Pancreas (tissue), 10 donors: ENCODE data around the gene MRPS10. TPM values are rescaled to one million over a fixed set of nuclear protein-coding genes. Genes with fewer than 3 reads are reported as not detected.
"Not testable (repeated sequence)": the region's sequence is repeated elsewhere in the genome, so short reads cannot be mapped to it uniquely, and the experiment has no call there.

Experiments used
- ATAC-seq, 4 donors: fragments of 200-7000 bp; cut with Tn5 transposase; one replicate each; pipeline versions ENCODE4 v1.8.0 to v1.9.1; 2020; ENCODE audit warnings: mild to moderate bottlenecking in 4 of 4, moderate library complexity in 4 of 4
- DNase-seq, 6 donors: peaks; one replicate each; pipeline ENCODE4 v3.0.0-alpha.2; 2020
- FAIRE-seq: peaks from 2 replicates; lab custom pipeline; 2012; peaks lifted over from hg19 to GRCh38; lab: Jason Lieb, UNC
- H3K27ac ChIP-seq, 4 donors: fragments of 200-600 bp; sonication (generic); 1 replicate in 3 of 4; 2 replicates in 1 of 4; pipeline versions ENCODE4 v1.5.0 to v1.8.0; 2020
- H3K27me3 ChIP-seq, 4 donors: fragments of 200-600 bp; one replicate each; pipeline ENCODE4 v1.8.0; 2021
- H3K36me3 ChIP-seq, 3 donors: fragments of 200-600 bp; sonication (generic) in 1 of 3; one replicate each; pipeline versions ENCODE4 v1.5.0 to v1.8.0; 2020 to 2021
- H3K4me1 ChIP-seq, 3 donors: fragments of 200-600 bp; one replicate each; pipeline ENCODE4 v1.8.0; 2021
- H3K4me3 ChIP-seq, 4 donors: fragments of 200-600 bp; sonication (generic) in 2 of 4; one replicate each; pipeline versions ENCODE4 v1.5.0 to v1.8.0; 2020 to 2021
- H3K9me3 ChIP-seq, 4 donors: fragments of 200-600 bp; one replicate each; pipeline ENCODE4 v1.8.0; 2021
- CTCF ChIP-seq, 4 donors: fragments of 200-600 bp; sonication (generic) in 3 of 4; IDR thresholded peaks; one replicate each; pipeline versions ENCODE4 v1.5.0 to v1.8.0; 2021; ENCODE audit warnings: antibody characterized with exemption in 4 of 4
- WGBS, 2 donors: extraction: QIAGEN DNeasy Blood & Tissue Kit; methylation state at CpG; one replicate each; pipeline ENCODE4 v1.1.7; 2013; 5-methylcytosine and 5-hydroxymethylcytosine counted together
- intact Hi-C, 3 donors: fragments of 100-400 bp; cut with DNase I; formaldehyde crosslinking; loops; one replicate each; pipeline versions ENCODE4 v1.11.1 to v1.14.2; 2022
- polyA plus RNA-seq, 2 donors: library from polyadenylated mRNA; stranded (reverse); fragments of 200-250 nt; gene quantifications; one replicate each; pipeline ENCODE4 v1.2.3, GENCODE V29; 2013
- total RNA-seq, 6 donors: library from RNA; stranded (reverse); fragmentation: NEBNext Ultra II Directional in 4 of 6; extraction: Animal tissue kit (Norgen Biotek cat#: 25700) in 4 of 6; gene quantifications; one replicate each; pipeline versions ENCODE4 v1.2.1 to v1.2.4, GENCODE V29; 2021 to 2023
- donor health status: healthy with polysubstance abuse.
- donor health status: DM: no; HTN: no; CAD: no; lungs with moderate emphysema.
- donor health status: DM: no; HTN: no; CAD: no.
- donor health status: control.
- donor health status: control.
- donor health status: Bipolar disorder and iron deficiency.
- donor health status: DM: yes; HTN: yes; CAD: no.
- donor health status: DM: no; HTN: no; CAD: no.
- donor health status: DM: no; HTN: no; CAD: no.
- donor health status: DM: yes; HTN: yes; CAD: no.

MRPS10 gene
- total and polyA plus RNA-seq, 8 donors, result 6.7 to 12.5 (median 10.8) TPM

- no peak for DNase-seq
- peaks cover 0 to 28% (median 12%) of the 10 kb centered on the region in 3 donors for H3K36me3 ChIP-seq
- intact Hi-C loops, result no loop called here
- H3K9me3 ChIP-seq, result no peaks in the 10 kb centered on the region
- H3K27me3 ChIP-seq, result no peaks in the 10 kb centered on the region
- FAIRE-seq, result no peak
- peaks cover 0 to 7% (median 4%) of the 10 kb centered on the region in 3 donors for H3K4me1 ChIP-seq
- no peak overlapping the region for H3K4me3 ChIP-seq
- 75 to 83% methylated on average over 6 of the region's 6 CpGs for WGBS, 2 donors
- H3K27ac ChIP-seq, result no peak overlapping the region
- ATAC-seq, result no peak
- no peak for TF ChIP-seq CTCF (IDR thresholded peaks at IDR 0.05)
These were observed 5.9 kb downstream of the MRPS10 start for GRCh38 chr6:42211726-42212125.

- Histone ChIP-seq H3K27ac (no peak overlapping the region), H3K4me3 (no peak overlapping the region), H3K27me3 (no peaks in the 10 kb centered on the region), H3K36me3 (peaks cover 0 to 28% (median 12%) of the 10 kb centered on the region in 3 donors), H3K4me1 (peaks cover 0 to 4% (median 0%) of the 10 kb centered on the region in 3 donors), H3K9me3 (no peaks in the 10 kb centered on the region)
- no CpG with 5 or more reads among the region's 1 CpG for WGBS, 2 donors
- intact Hi-C loops, result no loop called here
- ATAC-seq, result peak in 3 of 4 donors; percentile 20 to 43 (median 41)
- DNase-seq, result no peak
- TF ChIP-seq CTCF (IDR thresholded peaks at IDR 0.05), result no peak
- FAIRE-seq, result no peak
These were observed 7.1 kb downstream of the MRPS10 start for GRCh38 chr6:42210551-42210950.

GRCh38 chr6:42207559-42207958 is 10.1 kb downstream of the MRPS10 start:
- H3K36me3 ChIP-seq, result peaks cover 0 to 28% (median 12%) of the 10 kb centered on the region in 3 donors
- H3K27ac ChIP-seq, H3K27me3 ChIP-seq, ATAC-seq, FAIRE-seq, H3K4me3 ChIP-seq, DNase-seq, H3K9me3 ChIP-seq, intact Hi-C loops: not testable (repeated sequence)
- 61 to 62% methylated on average over 2 of the region's 2 CpGs for WGBS, 2 donors
- peaks cover 6 to 16% (median 13%) of the 10 kb centered on the region in 3 donors for H3K4me1 ChIP-seq

- 67 to 71% methylated on average over 4 of the region's 4 CpGs for WGBS, 2 donors
- no peak for FAIRE-seq
- intact Hi-C loops, result no loop called here
These were observed 12.8 kb downstream of the MRPS10 start for GRCh38 chr6:42204768-42205282.

GRCh38 chr6:42203183-42203582 is 14.5 kb downstream of the MRPS10 start:
- Histone ChIP-seq H3K27ac (no peak overlapping the region), H3K27me3 (no peaks in the 10 kb centered on the region), H3K9me3 (no peaks in the 10 kb centered on the region), H3K36me3 (peaks cover 0 to 8% (median 0%) of the 10 kb centered on the region in 3 donors), H3K4me1 (peaks cover 6 to 17% (median 13%) of the 10 kb centered on the region in 3 donors), H3K4me3 (no peak overlapping the region)
- WGBS, 2 donors, result 84 to 89% methylated on average over 3 of the region's 3 CpGs
- TF ChIP-seq CTCF (IDR thresholded peaks at IDR 0.05), result no peak
- ATAC-seq, result no peak
- no peak for DNase-seq
- intact Hi-C loops, result no loop called here
- FAIRE-seq, result no peak

More at GRCh38 chr6:42204768-42205282, 12.8 kb downstream of the MRPS10 start:
- Histone ChIP-seq H3K9me3 (no peaks in the 10 kb centered on the region), H3K4me1 (peaks cover 6 to 17% (median 13%) of the 10 kb centered on the region in 3 donors), H3K27ac (peak overlapping the region in 2 of 4 donors; percentile 48 to 55), H3K36me3 (peaks cover 0 to 16% (median 4%) of the 10 kb centered on the region in 3 donors), H3K27me3 (no peaks in the 10 kb centered on the region), H3K4me3 (no peak overlapping the region)
- ATAC-seq (peak in 1 of 4 donors; percentile 13), DNase-seq (no peak)
- no peak for TF ChIP-seq CTCF (IDR thresholded peaks at IDR 0.05)

GRCh38 chr6:42202131-42202915 is 15.3 kb downstream of the MRPS10 start:
- H3K4me1 ChIP-seq, result peaks cover 6 to 17% (median 13%) of the 10 kb centered on the region in 3 donors
- FAIRE-seq, H3K27ac ChIP-seq, H3K9me3 ChIP-seq, H3K36me3 ChIP-seq, H3K27me3 ChIP-seq, H3K4me3 ChIP-seq, ATAC-seq, DNase-seq, intact Hi-C loops: not testable (repeated sequence)
- 92% methylated on average over 13 of the region's 13 CpGs for WGBS, 2 donors
